NK-92 (cell line): ENCODE data around the gene HIC1.

ENCODE experiments used
- DNase-seq: peaks from one replicate; lab custom pipeline; 2025; ENCODE audit not compliant: unreplicated experiment; lab: John Stamatoyannopoulos, UW

Gene HIC1

DNA sequence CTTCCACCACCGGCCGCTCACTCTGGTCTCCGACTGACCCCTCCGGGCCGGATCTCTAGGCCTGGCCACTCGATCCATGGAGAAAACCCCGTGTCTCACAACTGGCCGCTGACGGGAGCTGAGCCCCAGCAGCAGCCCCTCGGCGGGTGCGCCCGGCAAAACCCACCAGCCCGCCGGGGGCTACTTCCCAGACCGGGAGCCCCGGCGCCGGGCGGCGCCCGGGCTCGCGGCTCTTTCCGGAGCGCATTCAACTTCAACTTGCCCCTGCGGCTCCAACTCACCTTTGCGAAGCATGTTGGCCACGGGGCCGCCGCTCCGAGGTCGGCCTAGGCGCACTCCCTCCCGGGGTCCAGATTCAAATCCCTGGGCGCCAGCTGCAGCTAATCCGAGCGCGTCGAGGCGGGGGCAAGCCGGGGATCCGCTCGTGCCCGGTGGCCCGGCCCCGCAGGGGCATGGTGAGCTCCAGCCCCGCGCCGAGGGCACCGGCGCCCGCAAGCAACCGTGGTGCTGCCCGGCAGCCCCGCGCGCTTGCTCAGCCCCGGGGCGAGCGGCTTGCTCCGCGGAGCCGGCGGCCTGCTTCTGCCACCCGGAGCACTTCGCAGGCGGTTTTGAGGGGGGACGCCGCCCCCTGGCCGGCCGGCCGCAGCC, 30.2 kb upstream of the HIC1 start:
- DNase-seq = no peak

DNA sequence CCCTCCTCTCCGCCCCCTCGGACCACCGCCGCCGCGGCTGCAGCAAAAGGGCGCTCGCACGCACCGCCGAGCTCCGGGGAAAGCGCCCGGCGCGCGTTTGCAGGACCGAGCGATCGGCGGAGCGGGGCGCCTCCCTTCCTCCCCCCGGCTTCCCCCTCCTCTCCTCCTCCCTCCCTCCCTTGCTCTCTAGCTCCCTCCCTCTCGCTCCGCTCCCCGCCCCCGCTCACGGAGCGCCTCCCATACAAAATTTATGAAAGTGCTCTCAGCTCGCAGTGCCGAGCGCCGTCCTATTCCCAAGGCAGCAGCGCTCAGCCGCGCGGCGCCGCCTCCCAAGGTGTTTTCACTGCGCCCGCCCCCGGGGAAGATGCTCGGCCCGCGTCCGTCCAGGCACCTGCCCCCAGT, 29.7 kb upstream of the HIC1 start, which contains the start of gene RTN4RL1:
Gene RTN4RL1, minus strand, starts transcription at position 115 of the 402 bp plus-strand sequence. CDS start 469 bp downstream, outside the sequence.
- DNase-seq = no peak

DNA sequence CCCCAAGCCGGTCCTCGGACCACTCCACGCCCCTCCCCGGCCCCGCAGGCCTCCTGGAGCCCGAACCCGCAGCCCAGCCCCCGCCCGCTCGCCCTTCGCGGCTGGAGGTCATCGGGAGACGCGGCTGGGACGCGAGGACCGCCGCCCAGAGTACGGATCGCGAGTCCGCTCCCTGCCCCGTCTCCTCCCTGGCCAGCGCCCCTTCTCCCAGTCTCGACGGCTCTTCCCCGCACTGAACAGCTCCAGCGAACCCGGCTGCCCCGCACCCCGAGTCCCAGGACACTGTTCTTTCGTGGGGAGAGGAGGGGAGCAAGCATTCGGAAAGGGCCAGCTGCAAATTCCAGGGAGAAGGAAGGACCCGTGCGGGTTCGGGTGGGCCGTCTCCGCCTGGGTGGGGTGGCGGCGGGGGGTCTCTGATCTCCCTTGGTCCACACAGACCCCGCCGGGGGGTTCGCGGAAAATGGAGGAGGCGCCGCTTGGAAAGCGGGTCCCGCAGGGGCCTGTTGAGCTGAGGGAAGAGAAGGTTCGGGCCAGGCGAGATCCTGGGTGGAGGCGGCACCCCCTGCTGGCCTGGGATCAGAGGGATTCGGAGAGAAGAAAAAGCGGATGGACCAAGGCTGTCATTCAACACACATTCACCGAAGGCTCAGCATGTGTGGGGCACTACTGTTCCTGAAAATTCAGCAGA, 29.1 kb upstream of the HIC1 start:
- DNase-seq = no peak

DNA sequence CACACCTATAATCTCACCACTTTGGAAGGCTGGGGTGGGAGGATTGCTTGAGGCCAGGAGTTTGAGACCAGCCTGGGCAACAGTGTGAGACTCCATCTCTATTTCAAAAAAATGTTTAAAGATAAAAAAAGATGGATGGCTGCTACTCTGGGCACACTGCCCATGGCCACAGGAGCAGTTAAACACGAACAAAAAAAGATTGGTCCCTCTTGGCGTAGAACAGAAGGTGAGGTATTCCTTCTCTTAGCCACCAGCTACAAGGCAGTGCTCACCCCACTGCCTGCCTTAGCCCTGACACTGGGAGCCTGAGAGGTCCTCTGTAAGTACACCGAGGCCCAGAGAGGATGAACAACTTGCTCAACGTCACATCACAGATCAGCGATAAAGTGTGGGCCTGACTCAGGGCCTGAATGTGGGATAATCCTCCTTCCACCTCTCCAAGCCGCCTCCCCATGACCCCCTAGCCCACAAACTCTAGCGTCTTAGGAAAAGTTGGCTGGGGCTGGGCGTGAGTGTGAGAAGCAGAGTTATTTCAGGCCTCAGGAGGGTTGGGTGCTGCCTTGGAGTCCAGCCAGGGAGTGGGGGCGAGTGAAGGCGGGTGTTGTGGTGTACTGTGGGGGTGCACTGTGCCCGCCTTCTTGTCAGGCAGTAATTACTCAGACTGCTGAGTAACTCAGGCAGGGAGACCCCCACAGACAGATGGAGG, 27.2 kb upstream of the HIC1 start:
- DNase-seq = no peak

DNA sequence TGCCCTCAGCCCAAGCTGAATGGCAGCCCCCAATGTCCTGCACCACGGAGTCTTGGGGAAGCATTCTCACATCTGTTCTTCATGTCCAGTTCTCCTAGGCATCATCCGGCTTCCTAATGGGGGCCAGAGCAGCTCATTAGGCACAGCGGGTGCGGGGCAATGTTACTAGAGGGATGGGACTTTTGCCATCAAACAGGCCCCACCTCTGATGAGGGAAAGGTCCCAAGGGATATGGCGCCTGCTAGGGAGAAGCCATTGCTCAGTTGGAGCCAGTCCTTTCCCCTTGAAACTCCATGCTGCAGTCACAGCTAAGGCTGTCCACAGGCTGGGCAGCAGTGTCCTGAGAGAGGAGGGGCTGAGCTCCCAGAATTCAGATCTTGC, 26.7 kb upstream of the HIC1 start:
- no peak for DNase-seq

DNA sequence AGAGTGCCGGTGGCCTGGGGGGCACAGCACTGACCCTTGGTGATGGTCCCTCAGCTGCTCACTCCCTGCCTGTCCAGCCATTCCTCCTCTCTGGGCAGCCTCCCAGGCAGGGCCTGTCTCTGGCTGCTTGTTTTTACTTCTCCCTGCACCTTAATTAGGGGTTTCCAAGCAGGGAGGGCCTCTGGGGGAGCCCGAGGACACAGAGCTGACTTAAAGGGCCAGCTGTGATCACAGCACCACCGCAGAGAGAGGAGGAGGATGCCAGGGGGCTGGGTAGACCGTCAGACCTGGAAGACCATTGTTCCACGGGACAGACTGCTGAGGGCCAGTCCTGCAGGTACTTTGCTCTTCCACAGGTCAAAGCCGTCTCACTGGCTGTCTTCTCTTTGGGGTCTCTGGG, 26.2 kb upstream of the HIC1 start:
- no peak for DNase-seq

DNA sequence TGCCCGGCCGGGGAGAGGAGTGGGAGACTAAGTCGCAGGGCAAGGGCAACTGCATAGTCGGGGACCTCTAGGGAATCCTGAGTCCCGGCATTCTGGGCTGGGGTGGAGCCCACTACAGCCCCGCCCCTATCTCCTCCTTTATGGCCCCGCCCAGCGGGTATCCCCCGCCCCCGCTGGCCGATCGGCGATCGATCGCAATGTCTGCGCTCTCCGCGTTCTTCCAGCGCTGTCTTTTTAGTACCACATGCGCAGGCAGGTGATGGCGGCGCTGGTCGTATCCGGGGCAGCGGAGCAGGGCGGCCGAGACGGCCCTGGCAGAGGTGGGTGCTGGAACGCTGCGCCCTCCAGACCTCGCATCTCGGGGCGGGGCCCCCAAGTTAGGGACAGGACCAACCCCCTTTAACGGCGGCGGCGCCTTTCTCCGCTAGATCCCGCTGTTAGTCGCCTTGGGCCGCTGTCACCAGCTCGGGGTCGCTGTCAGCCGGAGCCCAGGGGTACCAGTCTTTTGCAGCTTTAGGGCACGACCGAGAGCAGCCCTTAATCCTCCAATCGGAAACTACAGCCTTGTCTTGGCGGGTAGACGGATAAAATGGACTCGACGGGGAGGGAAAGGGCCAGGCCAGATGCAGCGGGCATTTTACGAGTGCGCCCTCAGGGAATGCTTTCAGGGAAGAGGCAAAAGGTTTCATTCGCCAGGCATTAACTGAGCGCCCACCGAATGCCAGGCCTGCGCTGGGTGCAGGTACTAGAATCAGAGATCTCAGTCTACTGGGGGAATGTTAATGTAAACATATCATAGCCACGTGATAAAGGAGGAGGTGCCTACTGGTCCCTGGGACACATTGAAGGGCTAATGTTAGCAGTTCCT, 24.8 kb upstream of the HIC1 start, which contains the start of gene DPH1:
Gene DPH1, plus strand, starts transcription at position 243 of the 868 bp plus-strand sequence. Its CDS starts 17 bp downstream, at position 260.
- DNase-seq = peak; percentile 31

DNA sequence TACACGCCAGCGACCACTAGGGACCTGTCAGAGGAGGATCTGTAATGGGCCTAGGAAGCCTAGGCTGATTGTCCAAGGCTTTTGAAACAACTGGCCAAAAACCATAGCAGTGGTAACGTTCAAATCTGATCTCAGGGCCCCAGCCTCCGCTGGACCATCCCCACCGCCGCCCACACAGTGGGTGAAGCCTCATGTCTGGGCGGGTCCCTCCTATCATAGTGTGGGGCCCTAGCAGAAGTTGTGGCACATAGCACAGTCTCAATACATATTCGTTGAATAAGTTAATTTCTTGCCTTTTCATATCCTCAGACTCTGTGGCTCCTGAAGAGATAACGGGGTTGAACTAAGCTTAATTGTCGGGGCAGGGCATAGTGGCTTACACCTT, 24.1 kb upstream of the HIC1 start:
- DNase-seq = no peak

DNA sequence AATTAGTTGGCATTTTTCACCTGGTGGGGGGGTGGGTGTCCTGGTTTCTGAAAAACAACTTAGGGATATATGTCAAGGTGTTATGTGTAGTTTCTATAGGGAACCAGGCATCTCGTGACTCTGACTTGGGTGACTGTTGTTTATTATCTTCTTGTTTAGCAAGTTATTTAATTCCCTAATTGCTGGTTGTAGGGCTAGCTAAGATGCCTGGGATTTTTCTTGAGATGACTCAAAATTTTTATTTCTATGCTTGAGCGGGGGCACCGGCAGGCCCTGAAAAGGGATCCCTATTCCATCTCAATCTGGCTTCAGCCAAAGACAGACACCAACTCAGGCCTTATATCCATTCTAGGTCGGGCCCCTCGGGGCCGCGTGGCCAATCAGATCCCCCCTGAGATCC, 21.8 kb upstream of the HIC1 start:
- DNase-seq = no peak

DNA sequence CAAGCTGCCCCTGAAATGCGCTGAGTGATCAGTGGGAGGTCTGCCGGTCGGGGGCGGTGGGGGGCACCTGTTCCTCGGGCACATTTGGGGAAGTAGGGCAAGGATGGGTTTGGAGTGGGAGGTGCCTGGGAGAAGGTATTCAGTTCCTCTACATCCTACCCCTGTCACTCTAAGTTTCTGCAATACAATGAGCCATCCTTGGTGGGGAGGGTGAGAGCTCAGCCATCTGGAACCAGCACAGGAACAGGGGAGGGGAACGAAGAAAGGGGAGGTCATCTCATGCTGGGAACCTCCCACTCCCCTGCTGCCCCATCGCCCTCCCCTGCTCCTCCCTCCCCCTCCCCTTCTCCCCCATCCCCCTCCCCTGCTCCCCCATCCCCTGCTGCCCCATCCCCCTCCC, 20.7 kb upstream of the HIC1 start:
- no peak for DNase-seq

DNA sequence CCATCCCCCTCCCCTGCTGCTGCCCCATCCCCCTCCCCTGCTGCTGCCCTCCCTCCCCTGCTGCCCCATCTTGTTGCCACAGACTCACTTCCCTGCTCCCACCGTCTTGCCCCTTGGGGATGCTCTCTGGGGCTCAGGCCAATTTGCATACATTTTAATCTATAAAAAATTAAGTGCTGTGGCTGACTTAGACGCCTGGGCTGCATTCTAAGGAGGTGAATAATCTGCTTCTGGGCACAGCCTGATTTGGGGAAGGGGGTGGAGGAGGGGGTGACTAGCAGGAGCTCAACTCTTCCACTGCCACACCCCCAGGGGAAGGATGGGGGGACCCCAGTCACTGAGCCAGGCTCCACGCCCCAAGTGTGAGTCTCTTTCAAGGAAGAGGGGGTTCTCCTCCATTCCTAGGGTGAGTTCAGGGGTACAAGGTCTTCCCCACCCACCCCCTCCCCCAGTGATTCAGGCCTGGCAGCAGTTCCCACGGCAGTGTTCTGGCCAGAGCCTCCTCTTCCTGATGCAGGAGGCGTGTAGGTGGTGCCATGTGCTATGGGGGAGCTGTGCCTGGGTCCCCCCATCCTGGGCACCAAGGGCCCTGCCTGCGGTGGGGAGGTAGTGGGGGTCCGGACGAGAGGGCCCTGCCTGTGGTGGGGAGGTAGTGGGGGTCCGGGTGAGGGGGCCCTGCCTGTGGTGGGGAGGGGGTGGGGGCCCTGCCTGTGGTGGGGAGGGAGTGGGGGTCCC, 19.9 kb upstream of the HIC1 start:
- DNase-seq = no peak

DNA sequence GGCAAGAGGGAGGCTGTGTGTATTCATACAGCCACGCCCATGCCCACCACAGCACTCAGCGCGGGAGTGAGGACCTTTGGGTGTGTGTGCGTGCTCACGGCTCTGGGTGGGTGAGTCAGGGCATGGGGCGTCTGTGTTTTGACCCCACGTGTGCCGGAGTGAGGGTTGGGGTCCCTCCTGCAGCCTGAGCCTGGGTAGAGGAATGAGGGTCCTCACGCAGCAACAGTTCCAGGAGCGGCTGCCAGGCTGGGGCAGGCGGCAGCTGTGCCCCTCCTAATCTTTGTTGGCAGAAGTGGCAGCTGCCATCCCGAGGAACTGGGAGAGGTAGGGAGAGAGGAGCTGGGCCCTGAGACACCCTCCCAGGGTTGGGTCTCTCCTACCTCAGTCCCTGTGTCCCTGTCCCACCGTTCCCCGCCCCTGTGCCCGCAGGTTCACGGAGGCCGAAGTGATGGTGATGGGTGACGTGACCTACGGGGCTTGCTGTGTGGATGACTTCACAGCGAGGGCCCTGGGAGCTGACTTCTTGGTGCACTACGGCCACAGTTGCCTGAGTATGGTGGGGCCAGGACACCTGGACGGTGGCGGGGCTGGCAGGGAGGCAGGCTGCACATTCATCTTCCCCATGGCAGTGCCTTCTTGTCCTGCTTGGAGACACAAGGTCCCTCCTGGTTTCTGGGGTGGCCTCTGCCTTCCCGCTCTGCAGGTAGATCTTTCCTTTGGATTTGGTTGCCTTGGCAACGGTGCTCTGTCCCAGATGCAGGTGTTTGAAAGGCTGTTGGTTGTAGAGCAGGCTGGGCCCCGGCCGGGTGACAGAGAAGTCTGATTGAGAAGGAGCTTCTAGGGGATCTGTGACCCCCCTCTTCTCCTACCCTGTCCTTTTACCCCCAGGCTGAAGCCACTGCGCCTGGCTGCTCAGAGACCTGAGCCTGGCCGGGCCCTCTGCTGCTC, 19.1 kb upstream of the HIC1 start:
- DNase-seq = no peak

DNA sequence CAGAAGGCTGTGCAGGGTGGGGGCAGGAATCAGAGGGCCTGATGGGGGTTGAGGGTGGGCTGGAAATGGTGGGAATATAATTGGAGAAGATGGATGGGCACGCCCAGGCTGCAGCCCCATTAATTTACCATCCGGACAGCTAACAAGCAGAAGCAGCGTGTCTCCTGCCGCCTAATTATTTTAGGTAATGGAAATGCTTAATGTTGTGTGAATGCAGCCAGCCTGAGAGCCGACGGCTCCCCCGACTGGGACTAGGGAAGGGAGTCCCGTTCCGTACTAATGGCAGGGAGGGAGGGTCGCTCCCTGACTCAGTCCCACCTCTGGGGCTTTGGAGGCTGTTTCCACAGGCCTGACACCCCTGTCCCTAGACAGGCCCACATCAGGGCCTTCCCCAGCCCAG, 17.7 kb upstream of the HIC1 start:
- no peak for DNase-seq

DNA sequence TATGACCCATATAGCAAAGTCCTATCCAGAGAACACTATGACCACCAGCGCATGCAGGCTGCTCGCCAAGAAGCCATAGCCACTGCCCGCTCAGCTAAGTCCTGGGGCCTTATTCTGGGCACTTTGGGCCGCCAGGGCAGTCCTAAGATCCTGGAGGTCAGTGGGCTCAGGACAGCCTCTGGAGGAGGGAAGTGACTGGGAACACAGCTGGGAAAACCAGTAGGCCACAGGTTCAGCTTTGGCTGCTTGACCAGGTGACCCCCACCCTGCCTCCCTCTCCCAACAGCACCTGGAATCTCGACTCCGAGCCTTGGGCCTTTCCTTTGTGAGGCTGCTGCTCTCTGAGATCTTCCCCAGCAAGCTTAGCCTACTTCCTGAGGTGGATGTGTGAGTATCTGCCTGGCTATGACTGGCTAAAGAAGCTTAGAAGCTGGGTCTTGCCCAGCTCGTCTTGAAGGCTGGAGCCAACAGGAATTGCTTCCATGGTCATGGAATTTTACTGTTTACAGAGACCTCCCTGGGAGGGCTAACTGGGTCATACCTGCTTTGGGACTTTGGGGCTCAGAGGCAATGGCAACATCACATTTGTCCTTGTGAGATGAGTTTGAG, 14.6 kb upstream of the HIC1 start:
- DNase-seq = no peak

DNA sequence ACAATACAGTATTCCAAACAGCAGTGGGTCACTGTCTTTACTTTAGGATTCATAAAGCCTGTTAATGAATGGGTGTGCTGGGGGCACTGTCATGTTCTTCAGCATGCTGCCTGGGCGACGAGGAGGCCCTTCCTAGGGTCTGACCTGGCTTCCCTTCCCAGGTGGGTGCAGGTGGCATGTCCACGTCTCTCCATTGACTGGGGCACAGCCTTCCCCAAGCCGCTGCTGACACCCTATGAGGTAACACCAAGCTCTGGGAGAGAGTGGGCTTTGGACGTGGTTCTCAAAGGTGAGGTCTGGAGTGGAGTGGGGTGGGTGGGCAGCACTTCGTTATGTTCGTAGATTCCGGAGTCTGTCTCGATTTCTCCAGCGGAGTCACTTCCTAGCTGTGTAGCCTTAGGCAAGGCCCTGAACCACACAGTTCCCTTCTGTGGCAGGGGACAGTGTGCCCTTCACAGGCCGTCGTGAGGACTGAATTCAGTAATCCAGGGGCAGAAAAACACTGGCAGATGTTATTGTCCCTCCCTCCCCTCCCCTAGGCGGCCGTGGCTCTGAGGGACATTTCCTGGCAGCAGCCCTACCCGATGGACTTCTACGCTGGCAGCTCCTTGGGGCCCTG, 13.9 kb upstream of the HIC1 start:
- DNase-seq = no peak

DNA sequence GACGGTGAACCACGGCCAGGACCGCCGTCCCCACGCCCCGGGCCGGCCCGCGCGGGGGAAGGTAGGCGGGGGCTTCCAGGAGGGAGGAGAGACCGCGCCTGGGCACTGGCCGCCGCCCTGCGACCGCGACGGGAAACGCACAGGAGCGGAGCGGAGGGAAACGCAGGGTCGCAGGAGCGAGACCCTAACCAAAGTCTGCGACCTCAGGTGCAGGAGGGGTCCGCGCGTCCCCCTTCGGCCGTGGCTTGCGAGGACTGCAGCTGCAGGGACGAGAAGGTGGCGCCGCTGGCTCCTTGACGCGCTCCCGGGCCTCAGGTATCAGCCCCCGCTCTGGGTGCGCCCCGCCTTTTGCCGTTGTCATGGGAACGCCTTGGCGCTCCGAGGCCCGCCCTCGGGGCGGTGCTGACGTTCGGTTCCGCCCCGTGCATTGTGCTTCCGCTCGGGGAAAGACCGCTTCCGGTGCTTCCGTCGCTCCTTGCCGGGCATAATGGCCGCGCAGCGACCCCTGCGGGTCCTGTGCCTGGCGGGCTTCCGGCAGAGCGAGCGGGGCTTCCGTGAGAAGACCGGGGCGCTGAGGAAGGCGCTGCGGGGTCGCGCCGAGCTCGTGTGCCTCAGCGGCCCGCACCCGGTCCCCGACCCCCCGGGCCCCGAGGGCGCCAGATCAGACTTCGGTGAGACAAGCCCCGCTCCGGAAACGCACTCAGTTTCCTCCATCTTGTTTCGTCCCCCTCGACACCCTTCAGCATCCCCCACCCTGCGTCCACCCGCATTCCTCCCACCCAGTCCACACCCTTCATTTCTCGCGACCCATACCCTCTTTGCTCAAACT, 13.1 kb upstream of the HIC1 start, which contains the start of gene OVCA2:
Gene OVCA2, plus strand, starts transcription at position 462 of the 829 bp plus-strand sequence. Its CDS starts 26 bp downstream, at position 488.
- peak; percentile 64 for DNase-seq

DNA sequence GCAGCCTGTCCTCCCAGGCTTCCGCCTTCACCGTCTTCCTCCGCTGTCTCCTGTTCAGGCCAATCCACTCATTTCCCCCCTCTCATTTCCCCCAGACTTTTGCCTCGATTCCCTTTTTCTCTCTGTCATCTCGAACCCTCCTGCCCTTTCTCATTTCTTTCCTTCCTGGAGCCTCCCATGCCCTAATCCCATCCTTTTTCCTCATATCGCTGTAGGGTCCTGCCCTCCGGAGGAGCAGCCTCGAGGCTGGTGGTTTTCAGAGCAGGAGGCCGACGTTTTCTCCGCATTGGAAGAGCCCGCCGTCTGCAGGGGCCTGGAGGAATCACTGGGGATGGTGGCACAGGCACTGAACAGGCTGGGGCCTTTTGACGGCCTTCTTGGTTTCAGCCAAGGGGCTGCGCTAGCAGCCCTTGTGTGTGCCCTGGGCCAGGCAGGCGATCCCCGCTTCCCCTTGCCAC, 12.5 kb upstream of the HIC1 start:
- DNase-seq = no peak
